ENCODE results near the gene OR2AK2. TPM values are rescaled to one million over a fixed set of nuclear protein-coding genes. Genes with fewer than 3 reads are reported as not detected.

OR2AK2 gene
- total RNA-seq, 4 donors from 2014 or later = not detected

GRCh38 chr1:248013229-248013710 lies 48.2 kb downstream of the OR2AK2 start, which contains the start of gene OR2L5:
Gene OR2L5 (plus strand): TSS chr1:248013660. CDS start chr1:248021948, 8,288 bp downstream.
- no peak for DNase-seq (ENCODE audit: extremely low spot score)
- no peaks in the 10 kb centered on the region for H3K27me3 ChIP-seq
- intact Hi-C loops (cut with DNase I) = no loop called here
- no peaks in the 10 kb centered on the region for H3K36me3 ChIP-seq
- 84% methylated on average over 2 of the region's 2 CpGs for WGBS
- H3K27ac ChIP-seq (replicated peaks in 1 of 4) = no peak within 1 kb of the TSS
- no peak within 1 kb of the TSS for H3K4me3 ChIP-seq
- H3K9me3 ChIP-seq = peaks cover 0 to 35% (median 14%) of the 10 kb centered on the region in 4 donors
- no peaks in the 10 kb centered on the region for H3K4me1 ChIP-seq
- no peak for TF ChIP-seq CTCF (IDR thresholded peaks at IDR 0.05)
- no peak for TF ChIP-seq EP300 (IDR thresholded peaks at IDR 0.05)
- TF ChIP-seq POLR2AphosphoS5 (IDR thresholded peaks at IDR 0.05) = no peak
- no peak for TF ChIP-seq POLR2A (IDR thresholded peaks at IDR 0.05; ENCODE audit: low read depth)

GRCh38 chr1:248015803-248016202 lies 50.8 kb downstream of the OR2AK2 start:
- H3K4me1 ChIP-seq = no peaks in the 10 kb centered on the region
- intact Hi-C loops (cut with DNase I) = no loop called here
- WGBS = 66% methylated on average over 1 of the region's 1 CpG

More at GRCh38 chr1:248015803-248016202, 50.8 kb downstream of the OR2AK2 start:
- H3K9me3 ChIP-seq = peaks cover 0 to 16% (median 4%) of the 10 kb centered on the region in 4 donors
- H3K27me3 ChIP-seq = no peaks in the 10 kb centered on the region
- no peak overlapping the region for H3K27ac ChIP-seq (replicated peaks in 1 of 4)
- DNase-seq (ENCODE audit: extremely low spot score) = no peak
- TF ChIP-seq EP300 (IDR thresholded peaks at IDR 0.05) (no peak), POLR2AphosphoS5 (IDR thresholded peaks at IDR 0.05) (no peak), POLR2A (IDR thresholded peaks at IDR 0.05; ENCODE audit: low read depth) (no peak), CTCF (IDR thresholded peaks at IDR 0.05) (no peak)
- no peaks in the 10 kb centered on the region for H3K36me3 ChIP-seq
- no peak overlapping the region for H3K4me3 ChIP-seq

Small RNA genes within 50 kb of the gene (small RNA-seq; reads per million reads assigned to genes)
- 0 reads per million in 3 donors for gene RF00019

Other genes with a start within 250 kb of the OR2AK2 start
- gene OR6F1, start 248.6 kb upstream of the OR2AK2 start, total RNA-seq = not detected
- not detected for gene OR14K1, start 226.6 kb upstream of the OR2AK2 start, total RNA-seq
- not detected for gene OR14A2, start 217.1 kb upstream of the OR2AK2 start, total RNA-seq
- not detected for gene OR1C1, start 204.7 kb upstream of the OR2AK2 start, total RNA-seq
- gene OR14A16, start 141.1 kb upstream of the OR2AK2 start, total RNA-seq = not detected
- not detected for gene OR11L1, start 123.3 kb upstream of the OR2AK2 start, total RNA-seq
- gene TRIM58, start 108.0 kb upstream of the OR2AK2 start, total RNA-seq = 1 to 10 TPM in 2 of 4 donors, under 1 TPM in 2; 0.42 to 7.3 (median 1.9) TPM
- gene OR2W3, start 69.6 kb upstream of the OR2AK2 start, total RNA-seq = 1 to 10 TPM in 1 of 4 donors, under 1 TPM in 2, not detected in 1; 0.34 to 1.9 (median 0.83) TPM
- gene OR2T8, start 45.0 kb upstream of the OR2AK2 start, total RNA-seq = not detected
- gene OR2AJ1, start 40.3 kb upstream of the OR2AK2 start, total RNA-seq = not detected
- not detected for gene OR2L8, start 16.4 kb upstream of the OR2AK2 start, total RNA-seq
- gene OR2L5, start 48.4 kb downstream of the OR2AK2 start, total RNA-seq = not detected
- not detected for gene OR2L2, start 64.8 kb downstream of the OR2AK2 start, total RNA-seq
- not detected for gene OR2L3, start 81.6 kb downstream of the OR2AK2 start, total RNA-seq
- gene OR2L13, start 130.0 kb downstream of the OR2AK2 start, total RNA-seq = not detected
- not detected for gene OR2M5, start 179.9 kb downstream of the OR2AK2 start, total RNA-seq
- gene OR2M2, start 209.6 kb downstream of the OR2AK2 start, total RNA-seq = not detected
- gene OR2M3, start 232.0 kb downstream of the OR2AK2 start, total RNA-seq = not detected